Left ventricle myocardium inferior (tissue), 1 donor: Measurements from ENCODE around the gene ATAD2B. TPM values are rescaled to one million over a fixed set of nuclear protein-coding genes. Genes with fewer than 3 reads are reported as not detected.

Experiments
- DNase-seq: peaks from one replicate; pipeline ENCODE4 v3.0.0-alpha.2; 2020
- H3K27ac ChIP-seq: fragments of 200-600 bp; replicated peaks from 2 replicates; pipeline ENCODE4 v1.8.0; 2021
- H3K27me3 ChIP-seq: fragments of 200-600 bp; 2 replicates; pipeline ENCODE4 v1.8.0; 2021; ENCODE audit warnings: low read depth
- H3K36me3 ChIP-seq: fragments of 200-600 bp; 2 replicates; pipeline ENCODE4 v1.8.0; 2021
- H3K4me1 ChIP-seq: fragments of 200-600 bp; 2 replicates; pipeline ENCODE4 v1.8.0; 2021
- H3K4me3 ChIP-seq: fragments of 200-600 bp; 2 replicates; pipeline ENCODE4 v1.8.0; 2021; ENCODE audit warnings: mild to moderate bottlenecking, moderate library complexity
- H3K9me3 ChIP-seq: fragments of 200-600 bp; replicated peaks from 2 replicates; pipeline ENCODE4 v1.8.0; 2021
- intact Hi-C: fragments of 100-400 bp; cut with micrococcal nuclease; formaldehyde crosslinking; loops from one replicate; pipeline ENCODE4 v1.11.0; 2022
- total RNA-seq: library from RNA; stranded (reverse); fragmentation: NEBNext Ultra II Directional; extraction: Animal tissue kit (Norgen Biotek cat#: 25700); gene quantifications from one replicate; pipeline ENCODE4 v1.2.1, GENCODE V29; 2021
- TF ChIP-seq, protein P1 (sequence below): fragments of 200-600 bp; IDR thresholded peaks from 2 replicates; pipeline ENCODE4 v1.8.0; 2021; ENCODE audit warnings: antibody characterized with exemption, mild to moderate bottlenecking, borderline replicate concordance
- donor health status: DM: no; HTN: yes; CAD: no; lungs with severe emphysema.

The ATAD2B gene
- total RNA-seq, 1 donor from 2014 or later, result 7.9 TPM

DNA sequence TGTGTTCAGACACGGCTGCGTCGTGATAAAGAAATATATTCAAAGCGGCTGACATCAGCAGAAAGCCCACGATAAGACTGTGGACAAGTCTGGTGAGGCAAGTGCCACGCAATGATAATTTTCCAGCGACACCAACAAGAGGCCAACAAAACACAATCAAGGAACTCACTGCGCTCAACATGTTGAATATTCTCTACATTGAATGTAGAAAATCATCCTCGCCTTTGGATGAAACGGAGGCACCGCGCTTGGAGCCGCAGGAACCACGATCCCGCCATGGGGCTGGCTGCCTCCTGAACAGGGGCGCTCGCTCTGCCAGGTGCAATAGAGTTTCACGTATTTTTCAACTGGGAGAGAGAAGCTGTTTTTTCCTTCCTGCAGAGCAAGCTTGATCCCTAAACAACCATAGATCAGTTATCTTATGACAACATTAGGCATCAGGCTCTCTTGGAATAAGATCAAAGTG, 220.3 kb downstream of the ATAD2B start:
- Histone ChIP-seq H3K36me3 (peaks cover 41% of the 10 kb centered on the region), H3K9me3 (no peaks in the 10 kb centered on the region), H3K4me1 (no peaks in the 10 kb centered on the region), H3K27ac (no peak overlapping the region), H3K27me3 (no peaks in the 10 kb centered on the region), H3K4me3 (no peak overlapping the region)
- DNase-seq, result no peak
- TF ChIP-seq, protein P1, sequence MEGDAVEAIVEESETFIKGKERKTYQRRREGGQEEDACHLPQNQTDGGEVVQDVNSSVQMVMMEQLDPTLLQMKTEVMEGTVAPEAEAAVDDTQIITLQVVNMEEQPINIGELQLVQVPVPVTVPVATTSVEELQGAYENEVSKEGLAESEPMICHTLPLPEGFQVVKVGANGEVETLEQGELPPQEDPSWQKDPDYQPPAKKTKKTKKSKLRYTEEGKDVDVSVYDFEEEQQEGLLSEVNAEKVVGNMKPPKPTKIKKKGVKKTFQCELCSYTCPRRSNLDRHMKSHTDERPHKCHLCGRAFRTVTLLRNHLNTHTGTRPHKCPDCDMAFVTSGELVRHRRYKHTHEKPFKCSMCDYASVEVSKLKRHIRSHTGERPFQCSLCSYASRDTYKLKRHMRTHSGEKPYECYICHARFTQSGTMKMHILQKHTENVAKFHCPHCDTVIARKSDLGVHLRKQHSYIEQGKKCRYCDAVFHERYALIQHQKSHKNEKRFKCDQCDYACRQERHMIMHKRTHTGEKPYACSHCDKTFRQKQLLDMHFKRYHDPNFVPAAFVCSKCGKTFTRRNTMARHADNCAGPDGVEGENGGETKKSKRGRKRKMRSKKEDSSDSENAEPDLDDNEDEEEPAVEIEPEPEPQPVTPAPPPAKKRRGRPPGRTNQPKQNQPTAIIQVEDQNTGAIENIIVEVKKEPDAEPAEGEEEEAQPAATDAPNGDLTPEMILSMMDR, result no peak
- intact Hi-C loops, result no loop called here

- H3K27ac ChIP-seq, result no peak overlapping the region
- intact Hi-C loops, result no loop called here
- peaks cover 41% of the 10 kb centered on the region for H3K36me3 ChIP-seq
- no peaks in the 10 kb centered on the region for H3K4me1 ChIP-seq
- TF ChIP-seq, protein P1, result no peak
- H3K9me3 ChIP-seq, result no peaks in the 10 kb centered on the region
- no peak overlapping the region for H3K4me3 ChIP-seq
- H3K27me3 ChIP-seq, result no peaks in the 10 kb centered on the region
- no peak for DNase-seq
Measured at GRCh38 chr2:23705771-23706612, 220.9 kb downstream of the ATAD2B start.

GRCh38 chr2:23703583-23704385, 223.1 kb downstream of the ATAD2B start:
- H3K9me3 ChIP-seq, result no peaks in the 10 kb centered on the region
- TF ChIP-seq, protein P1, result no peak
- H3K27ac ChIP-seq, result no peak overlapping the region
- peaks cover 32% of the 10 kb centered on the region for H3K36me3 ChIP-seq
- peaks cover 5% of the 10 kb centered on the region for H3K4me1 ChIP-seq
- intact Hi-C loops, result no loop called here
- DNase-seq, result no peak
- H3K4me3 ChIP-seq, result no peak overlapping the region
- H3K27me3 ChIP-seq, result no peaks in the 10 kb centered on the region

DNA sequence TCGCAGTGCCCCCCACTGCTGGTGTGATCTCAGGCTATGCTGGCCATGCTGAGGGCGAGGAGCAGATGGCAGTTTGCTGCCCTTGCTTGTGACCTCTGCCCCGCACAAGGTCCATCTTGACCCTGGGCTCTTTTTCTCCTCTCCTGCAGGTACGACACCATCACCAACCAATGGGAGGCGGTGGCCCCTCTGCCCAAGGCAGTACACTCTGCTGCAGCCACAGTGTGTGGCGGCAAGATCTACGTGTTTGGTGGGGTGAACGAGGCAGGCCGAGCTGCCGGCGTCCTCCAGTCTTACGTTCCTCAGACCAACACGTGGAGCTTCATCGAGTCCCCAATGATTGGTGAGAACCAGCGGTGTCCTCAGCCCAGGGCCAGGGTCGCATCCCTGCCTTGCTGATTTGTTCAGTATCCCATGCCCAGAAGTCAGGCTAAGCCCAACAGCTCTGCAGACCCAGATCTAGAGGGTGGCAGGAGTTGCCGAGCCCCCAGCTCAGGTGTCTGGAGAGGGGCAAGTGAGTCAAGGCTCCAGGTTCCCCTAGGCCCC, 223.8 kb downstream of the ATAD2B start:
- TF ChIP-seq, protein P1, result no peak
- intact Hi-C loops, result no loop called here
- H3K4me1 ChIP-seq, result peaks cover 9% of the 10 kb centered on the region
- no peaks in the 10 kb centered on the region for H3K27me3 ChIP-seq
- H3K4me3 ChIP-seq, result no peak overlapping the region
- no peak overlapping the region for H3K27ac ChIP-seq
- H3K9me3 ChIP-seq, result no peaks in the 10 kb centered on the region
- DNase-seq, result no peak
- peaks cover 27% of the 10 kb centered on the region for H3K36me3 ChIP-seq

- Histone ChIP-seq H3K4me1 (peaks cover 9% of the 10 kb centered on the region), H3K36me3 (peaks cover 14% of the 10 kb centered on the region), H3K4me3 (no peak overlapping the region), H3K27ac (no peak overlapping the region), H3K27me3 (no peaks in the 10 kb centered on the region), H3K9me3 (no peaks in the 10 kb centered on the region)
- TF ChIP-seq, protein P1, result no peak
- intact Hi-C loops, result no loop called here
- DNase-seq, result no peak
Measured at GRCh38 chr2:23700627-23701026, 226.3 kb downstream of the ATAD2B start.
